Stimulated activated CD4-positive, alpha-beta T cell treated with anti-CD3 and anti-CD28 coated beads, Interleukin-2, amount 100 ng/mL, for 4 hours (primary cell): ENCODE measurements around the gene SLC8B1.

Experiments
- DNase-seq: peaks from one replicate; pipeline ENCODE4 v3.0.0-alpha.2; 2020; ENCODE audit warnings: low read depth

SLC8B1 gene

DNA sequence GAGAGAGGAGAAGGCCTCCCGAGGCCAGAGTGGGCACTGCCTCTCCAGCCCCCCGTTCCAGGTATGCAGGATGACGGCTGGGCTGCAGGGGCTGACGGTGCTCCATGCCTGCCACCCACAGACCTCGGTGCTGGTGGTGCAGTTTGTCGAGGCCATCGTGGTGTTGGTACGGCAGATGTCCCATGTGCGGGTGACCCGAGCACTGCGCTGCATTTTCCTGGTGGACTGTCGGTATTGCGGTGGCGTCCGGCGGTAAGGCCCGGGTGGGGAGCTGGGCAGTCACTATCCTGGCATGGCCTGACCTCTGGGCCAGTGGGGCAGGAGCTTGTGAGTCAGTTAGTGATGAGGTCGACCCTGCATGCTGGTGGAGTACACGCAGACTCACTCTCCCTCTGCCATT is 66.3 kb downstream of the SLC8B1 start:
- no peak for DNase-seq

- DNase-seq = no peak
These were observed 66.8 kb downstream of the SLC8B1 start for GRCh38 chr12:113268136-113268535.

- no peak for DNase-seq
These were observed 67.3 kb downstream of the SLC8B1 start for GRCh38 chr12:113267621-113268020.

- DNase-seq = no peak
These were observed 68.6 kb downstream of the SLC8B1 start for GRCh38 chr12:113266106-113266895.

- no peak for DNase-seq
These were observed 71.4 kb downstream of the SLC8B1 start for GRCh38 chr12:113263431-113263963.

- no peak for DNase-seq
These were observed 72.2 kb downstream of the SLC8B1 start for GRCh38 chr12:113262710-113263109.

DNA sequence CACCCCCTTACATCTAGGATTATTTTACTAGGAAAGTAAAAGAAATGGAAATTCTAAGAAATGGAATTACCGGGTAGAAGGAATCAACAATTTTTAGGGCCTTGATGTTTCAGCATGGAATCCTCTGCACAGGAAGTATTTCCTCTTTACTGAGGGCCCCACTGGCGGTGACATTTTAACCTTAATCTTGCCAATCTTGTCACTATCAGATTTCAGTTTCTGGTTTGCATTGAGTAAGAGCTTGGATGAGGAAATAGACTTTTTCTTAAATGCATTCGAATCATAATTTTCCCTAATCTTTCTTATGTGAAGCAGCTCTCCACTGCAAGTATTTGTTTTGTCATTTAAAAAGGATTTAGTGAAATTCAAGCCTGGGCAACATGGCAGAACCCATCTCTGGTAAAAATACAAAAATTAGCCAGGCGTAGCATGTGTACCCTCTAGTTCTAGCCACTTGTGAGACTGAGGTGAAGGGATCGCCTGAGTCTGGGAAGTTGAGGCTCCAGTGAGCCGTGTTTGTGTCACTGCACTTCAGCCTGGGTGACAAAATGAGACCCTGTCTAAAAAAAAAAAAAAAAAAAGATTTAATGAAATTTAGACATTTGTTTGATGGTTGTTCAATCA is 73.0 kb downstream of the SLC8B1 start:
- peak; percentile 7 for DNase-seq

DNA sequence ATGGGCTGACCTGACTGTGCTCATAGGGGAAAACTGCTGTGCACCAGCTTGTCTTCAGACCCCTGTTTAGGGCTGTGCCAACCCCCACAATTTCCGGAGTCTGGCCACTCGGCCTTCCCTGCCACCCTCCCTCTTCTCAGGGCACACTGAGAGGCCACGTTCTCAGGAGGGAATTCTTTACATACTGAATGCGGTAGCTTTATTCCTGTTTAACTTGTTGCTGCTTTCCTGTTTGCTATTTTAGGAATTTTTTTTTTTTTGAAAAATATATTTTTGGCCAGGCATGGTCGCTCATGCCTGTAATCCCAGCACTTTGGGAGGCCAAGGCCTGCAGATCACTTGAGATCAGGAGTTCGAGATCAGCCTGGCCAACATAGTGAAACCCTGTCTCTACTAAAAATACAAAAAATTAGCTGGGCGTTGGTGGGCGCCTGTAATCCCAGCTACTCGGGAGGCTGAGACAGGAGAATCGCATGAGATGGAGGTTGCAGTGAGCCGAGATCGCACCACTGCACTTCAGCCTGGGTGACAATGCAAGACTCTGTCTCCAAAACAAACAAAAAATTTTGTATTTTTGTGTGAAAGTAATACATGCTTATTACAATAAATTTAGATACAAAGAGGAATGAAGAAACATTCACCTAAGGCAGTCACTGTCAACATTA is 74.1 kb downstream of the SLC8B1 start:
- DNase-seq = no peak

GRCh38 chr12:113260127-113260526 is 74.8 kb downstream of the SLC8B1 start:
- no peak for DNase-seq

DNA sequence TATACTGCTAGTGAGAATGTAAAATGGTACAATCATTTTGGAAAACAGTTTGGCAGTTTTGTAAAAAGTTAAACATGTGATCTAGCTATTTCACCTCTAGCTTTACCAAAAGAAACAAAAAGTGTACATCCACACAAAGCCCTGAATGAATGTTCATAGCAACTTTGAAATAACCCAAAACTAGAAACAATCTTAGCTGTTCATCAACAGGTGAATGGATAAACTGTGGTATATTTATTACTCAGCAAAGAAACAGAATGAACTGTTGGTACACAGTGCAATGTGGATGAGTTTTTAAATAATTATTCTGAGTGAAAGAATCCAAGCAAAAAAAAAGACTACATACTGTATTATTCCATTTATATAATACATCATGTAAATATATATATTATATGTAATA is 77.3 kb downstream of the SLC8B1 start:
- DNase-seq = no peak

- DNase-seq = no peak
These were observed 80.6 kb downstream of the SLC8B1 start for GRCh38 chr12:113254298-113254697.

DNA sequence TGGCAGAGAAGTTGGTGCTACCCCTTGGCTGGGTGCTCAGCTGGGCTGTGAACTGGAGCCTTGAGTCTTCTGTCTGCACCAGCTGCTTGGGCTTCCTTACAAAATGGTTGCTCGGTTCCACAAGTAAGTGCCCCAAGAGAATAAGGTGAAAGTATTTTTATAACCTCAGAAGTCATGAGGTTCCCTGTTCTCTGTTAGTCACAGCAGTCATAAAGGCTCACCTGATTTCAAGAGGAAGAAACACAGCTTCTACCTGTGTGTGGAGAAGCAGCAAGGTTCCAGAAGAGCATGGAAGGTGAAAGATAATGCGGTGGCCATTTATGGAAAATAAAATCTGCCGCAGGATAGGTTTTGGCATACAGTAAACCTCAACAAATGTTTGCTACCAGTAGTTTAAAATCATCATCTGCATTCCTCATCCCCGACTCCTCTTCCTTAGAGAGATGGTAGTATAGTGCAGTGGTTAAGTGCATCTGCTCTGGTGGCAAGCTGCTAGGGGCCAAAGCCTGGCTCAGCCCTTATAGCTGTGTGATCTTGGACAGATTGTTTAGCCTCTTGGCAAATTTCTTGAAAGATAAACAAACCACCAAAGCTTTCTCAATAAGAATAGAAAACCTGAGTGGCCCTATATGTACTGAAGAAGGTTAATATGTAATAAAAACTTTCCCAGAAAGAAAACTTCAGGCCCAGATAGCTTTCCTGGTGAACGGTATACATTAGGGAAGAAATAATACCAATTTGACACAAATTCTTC is 81.2 kb downstream of the SLC8B1 start:
- DNase-seq = no peak

GRCh38 chr12:113252494-113252893 is 82.4 kb downstream of the SLC8B1 start:
- no peak for DNase-seq

- no peak for DNase-seq
These were observed 83.4 kb downstream of the SLC8B1 start for GRCh38 chr12:113251404-113252070.

GRCh38 chr12:113250045-113250444 is 84.9 kb downstream of the SLC8B1 start:
- no peak for DNase-seq

- no peak for DNase-seq
These were observed 85.4 kb downstream of the SLC8B1 start for GRCh38 chr12:113249546-113249945.

DNA sequence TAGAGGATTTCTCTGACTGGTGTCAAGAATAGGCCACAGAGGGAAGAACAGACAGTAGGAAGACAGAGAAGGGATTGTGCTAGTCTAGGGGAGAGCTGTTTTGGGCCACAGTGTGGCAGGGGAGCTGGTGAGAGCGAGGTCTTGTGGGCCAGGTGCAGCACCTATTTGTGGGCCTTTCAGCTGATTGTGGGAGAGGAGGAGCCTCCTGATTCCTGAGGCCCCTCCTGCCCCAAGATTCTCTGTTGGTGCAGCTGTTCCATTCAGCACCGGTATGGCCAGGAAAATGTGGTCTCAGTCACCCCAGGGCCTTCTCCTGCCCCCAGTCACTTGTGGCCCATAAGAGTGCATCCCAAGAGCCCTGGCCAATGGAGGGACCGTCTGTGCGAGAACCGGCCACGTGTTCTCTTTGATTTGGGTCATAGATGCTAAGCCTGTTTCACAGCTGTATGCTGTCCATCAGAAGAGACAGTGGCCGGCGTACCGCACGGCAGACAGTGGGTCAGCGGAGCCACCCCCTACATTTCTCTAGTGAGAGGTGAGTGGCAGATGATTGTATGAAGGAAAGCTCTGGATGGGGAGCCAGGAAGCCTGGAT is 86.0 kb downstream of the SLC8B1 start:
- DNase-seq = no peak
